RWPE2 (cell line): ENCODE data around the gene TBXT.

ENCODE experiments used
- ATAC-seq: fragments of 200-7000 bp; cut with Tn5 transposase; 3 replicates; pipeline ENCODE4 v1.9.1; 2021; ENCODE audit warnings: low read depth
- DNase-seq: peaks from one replicate; pipeline ENCODE4 v3.0.0-alpha.2; 2020; ENCODE audit warnings: low spot score
- H3K27ac ChIP-seq: fragments of 450-650 bp; 2 replicates; pipeline ENCODE4 v1.5.1; 2017; ENCODE audit warnings: mild to moderate bottlenecking; ENCODE audit not compliant: poor library complexity, severe bottlenecking
- H3K27me3 ChIP-seq: fragments of 250-450 bp; sonication (Bioruptor Pico); 2 replicates; pipeline ENCODE4 v1.5.1; 2021; ENCODE audit warnings: mild to moderate bottlenecking, moderate library complexity; ENCODE audit not compliant: insufficient read depth, poor library complexity, severe bottlenecking
- H3K36me3 ChIP-seq: fragments of 250-450 bp; sonication (Bioruptor Pico); 2 replicates; pipeline ENCODE4 v1.5.1; 2020; ENCODE audit warnings: low read depth, mild to moderate bottlenecking, moderate library complexity
- H3K4me1 ChIP-seq: fragments of 250-450 bp; sonication (Bioruptor Pico); 2 replicates; pipeline ENCODE4 v1.5.1; 2021; ENCODE audit warnings: mild to moderate bottlenecking, moderate library complexity; ENCODE audit not compliant: insufficient read depth, poor library complexity, severe bottlenecking
- H3K4me3 ChIP-seq: fragments of 250-450 bp; sonication (Bioruptor Pico); 2 replicates; pipeline ENCODE4 v1.5.1; 2021; ENCODE audit warnings: mild to moderate bottlenecking, moderate library complexity; ENCODE audit not compliant: severe bottlenecking
- H3K9me3 ChIP-seq: fragments of 250-450 bp; sonication (Bioruptor Pico); 2 replicates; pipeline ENCODE4 v1.5.1; 2021; ENCODE audit warnings: mild to moderate bottlenecking, moderate library complexity; ENCODE audit not compliant: severe bottlenecking
- TF ChIP-seq, protein P1 (sequence below): fragments of 450-650 bp; IDR thresholded peaks from one replicate; pipeline ENCODE4 v1.5.1; 2017; ENCODE audit warnings: mild to moderate bottlenecking, moderate library complexity; ENCODE audit not compliant: poor library complexity, severe bottlenecking

Gene TBXT

DNA sequence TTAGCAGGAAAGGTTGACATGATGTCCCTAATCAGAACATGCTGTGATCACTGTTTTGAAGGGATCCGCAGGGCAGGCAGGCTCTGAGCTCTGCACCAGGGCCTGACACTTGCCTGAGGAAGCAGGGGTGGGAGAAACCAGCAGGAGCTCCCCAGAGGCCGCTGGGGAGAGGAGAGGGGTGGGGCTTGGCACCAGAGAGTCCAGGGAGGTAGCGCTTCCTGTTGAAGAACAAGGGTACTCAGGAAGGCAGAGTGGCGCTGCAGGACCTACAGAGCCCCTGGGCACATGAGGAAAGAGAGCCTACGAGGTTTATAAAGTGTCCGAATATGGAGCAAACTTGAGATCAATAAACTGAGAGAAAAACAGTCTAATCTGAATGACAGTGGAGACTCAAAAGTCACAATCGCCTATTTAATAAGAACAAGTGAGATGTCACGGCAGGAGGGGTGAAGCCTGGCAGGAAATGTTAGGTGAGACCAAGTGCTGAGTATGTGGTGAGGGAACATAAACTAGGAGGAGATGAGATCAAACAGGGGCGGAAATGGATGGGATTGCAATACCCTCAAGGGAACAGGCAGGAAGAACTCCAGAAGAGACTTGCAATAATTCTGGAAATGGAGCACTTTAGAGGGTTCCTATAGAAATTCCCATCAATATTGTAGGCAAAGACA is 5.8 kb upstream of the TBXT start:
- H3K4me3 ChIP-seq = no peak overlapping the region
- DNase-seq (no peak), ATAC-seq (no peak; the same call in 2 of the 3 replicates)
- H3K4me1 ChIP-seq = no peaks in the 10 kb centered on the region
- H3K27me3 ChIP-seq = peaks cover 31% of the 10 kb centered on the region
- H3K9me3 ChIP-seq = no peaks in the 10 kb centered on the region
- TF ChIP-seq, protein P1, sequence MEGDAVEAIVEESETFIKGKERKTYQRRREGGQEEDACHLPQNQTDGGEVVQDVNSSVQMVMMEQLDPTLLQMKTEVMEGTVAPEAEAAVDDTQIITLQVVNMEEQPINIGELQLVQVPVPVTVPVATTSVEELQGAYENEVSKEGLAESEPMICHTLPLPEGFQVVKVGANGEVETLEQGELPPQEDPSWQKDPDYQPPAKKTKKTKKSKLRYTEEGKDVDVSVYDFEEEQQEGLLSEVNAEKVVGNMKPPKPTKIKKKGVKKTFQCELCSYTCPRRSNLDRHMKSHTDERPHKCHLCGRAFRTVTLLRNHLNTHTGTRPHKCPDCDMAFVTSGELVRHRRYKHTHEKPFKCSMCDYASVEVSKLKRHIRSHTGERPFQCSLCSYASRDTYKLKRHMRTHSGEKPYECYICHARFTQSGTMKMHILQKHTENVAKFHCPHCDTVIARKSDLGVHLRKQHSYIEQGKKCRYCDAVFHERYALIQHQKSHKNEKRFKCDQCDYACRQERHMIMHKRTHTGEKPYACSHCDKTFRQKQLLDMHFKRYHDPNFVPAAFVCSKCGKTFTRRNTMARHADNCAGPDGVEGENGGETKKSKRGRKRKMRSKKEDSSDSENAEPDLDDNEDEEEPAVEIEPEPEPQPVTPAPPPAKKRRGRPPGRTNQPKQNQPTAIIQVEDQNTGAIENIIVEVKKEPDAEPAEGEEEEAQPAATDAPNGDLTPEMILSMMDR = no peak
- no peaks in the 10 kb centered on the region for H3K36me3 ChIP-seq
- no peak overlapping the region for H3K27ac ChIP-seq

- Histone ChIP-seq H3K27ac (no peak overlapping the region), H3K36me3 (no peaks in the 10 kb centered on the region), H3K4me1 (no peaks in the 10 kb centered on the region), H3K9me3 (no peaks in the 10 kb centered on the region), H3K27me3 (peaks cover 39% of the 10 kb centered on the region), H3K4me3 (no peak overlapping the region)
- no peak for ATAC-seq
- DNase-seq = no peak
- TF ChIP-seq, protein P1 = no peak
Observed at GRCh38 chr6:166172546-166172945, 4.9 kb upstream of the TBXT start.

- DNase-seq (no peak), ATAC-seq (no peak)
- H3K4me3 ChIP-seq = no peak overlapping the region
- H3K27ac ChIP-seq = no peak overlapping the region
- peaks cover 59% of the 10 kb centered on the region for H3K27me3 ChIP-seq
- no peaks in the 10 kb centered on the region for H3K4me1 ChIP-seq
- no peaks in the 10 kb centered on the region for H3K9me3 ChIP-seq
- TF ChIP-seq, protein P1 = no peak
- H3K36me3 ChIP-seq = no peaks in the 10 kb centered on the region
Observed at GRCh38 chr6:166169549-166170421, 2.1 kb upstream of the TBXT start.

DNA sequence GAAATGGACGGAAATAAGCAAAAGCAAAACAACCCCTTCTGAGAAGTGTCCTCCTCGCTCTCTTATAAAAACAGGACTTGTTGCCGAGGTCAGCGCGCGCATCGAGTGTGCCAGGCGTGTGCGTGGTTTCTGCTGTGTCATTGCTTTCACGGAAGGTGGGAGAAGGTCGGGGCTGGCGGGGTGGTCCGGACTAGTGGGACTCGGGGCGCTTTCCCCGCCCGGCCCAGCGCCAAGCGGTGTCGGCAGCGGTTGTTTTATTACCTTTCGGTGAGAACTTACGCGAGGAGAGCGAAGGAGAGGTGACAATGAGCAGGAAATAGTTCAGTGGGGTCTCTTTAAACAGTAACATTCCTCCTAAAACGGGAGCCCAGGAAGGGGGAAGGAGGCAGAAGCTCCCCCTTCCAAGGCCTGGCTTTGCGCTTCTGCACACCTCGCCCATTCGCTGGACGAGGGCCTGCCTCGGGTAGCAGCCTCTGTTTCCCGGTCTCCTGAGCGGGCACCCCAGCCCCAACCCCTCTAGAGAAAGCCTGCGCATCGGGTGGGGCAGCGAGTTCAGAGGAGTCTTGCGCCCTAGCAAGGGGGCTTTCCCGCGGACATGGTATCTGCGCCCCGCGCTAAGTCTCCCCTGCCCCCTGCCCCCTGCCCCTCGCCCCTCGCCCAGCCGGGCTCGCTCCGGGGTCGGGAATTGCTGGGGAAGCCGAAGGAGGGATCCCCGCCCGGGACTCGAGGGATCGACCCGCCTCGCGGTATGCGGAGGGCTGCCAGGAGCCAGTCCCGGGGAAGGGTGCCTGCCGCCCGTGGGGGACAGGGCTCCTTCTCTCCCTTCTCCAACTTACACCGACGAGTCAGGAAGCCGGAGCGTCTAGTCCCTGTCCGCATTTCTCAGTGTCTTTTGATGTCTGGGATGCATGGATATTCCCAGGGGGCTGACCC is 1.2 kb upstream of the TBXT start:
- no peak overlapping the region for H3K27ac ChIP-seq
- H3K36me3 ChIP-seq = no peaks in the 10 kb centered on the region
- no peaks in the 10 kb centered on the region for H3K9me3 ChIP-seq
- no peak overlapping the region for H3K4me3 ChIP-seq
- ATAC-seq = no peak
- TF ChIP-seq, protein P1 = no peak
- no peaks in the 10 kb centered on the region for H3K4me1 ChIP-seq
- peaks cover 59% of the 10 kb centered on the region for H3K27me3 ChIP-seq
- no peak for DNase-seq
